PC-3 (cell line): Measurements from ENCODE around the gene DENND6A.
"Not testable (repeated sequence)": the region's sequence is repeated elsewhere in the genome, so short reads cannot be mapped to it uniquely, and the experiment has no call there.

Source experiments
- EZH2 ChIP-seq: fragments of 300-600 bp; sonication (generic); IDR thresholded peaks from one replicate; pipeline ENCODE4 v1.6.1; 2017; ENCODE audit warnings: antibody characterized with exemption, mild to moderate bottlenecking, low read length; ENCODE audit not compliant: unreplicated experiment
- TF ChIP-seq, protein P1 (sequence below): fragments of 300-600 bp; sonication (generic); conservative IDR thresholded peaks from 2 replicates; pipeline ENCODE4 v1.5.1; 2017; ENCODE audit warnings: antibody characterized with exemption, low read depth, mild to moderate bottlenecking, low read length

DNA sequence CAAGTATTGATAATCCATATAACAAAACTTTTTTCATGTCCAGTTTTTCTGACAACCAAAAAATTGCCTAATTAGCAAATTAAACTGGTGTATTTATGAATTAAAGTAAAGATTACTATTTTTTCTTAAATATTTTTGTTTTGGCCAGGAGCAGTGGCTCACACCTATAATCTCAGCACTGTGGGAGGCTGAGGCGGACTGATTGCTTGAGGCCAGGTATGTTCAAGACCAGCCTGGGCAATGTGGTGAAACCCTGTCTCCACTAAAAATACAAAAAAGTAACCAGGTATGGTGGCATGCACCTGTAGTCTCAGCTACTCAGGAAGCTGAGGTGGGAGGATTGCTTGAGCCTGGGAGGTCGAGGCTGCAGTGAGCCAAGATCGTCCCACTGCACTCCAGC, 12.5 kb upstream of the DENND6A start:
- TF ChIP-seq, protein P1, sequence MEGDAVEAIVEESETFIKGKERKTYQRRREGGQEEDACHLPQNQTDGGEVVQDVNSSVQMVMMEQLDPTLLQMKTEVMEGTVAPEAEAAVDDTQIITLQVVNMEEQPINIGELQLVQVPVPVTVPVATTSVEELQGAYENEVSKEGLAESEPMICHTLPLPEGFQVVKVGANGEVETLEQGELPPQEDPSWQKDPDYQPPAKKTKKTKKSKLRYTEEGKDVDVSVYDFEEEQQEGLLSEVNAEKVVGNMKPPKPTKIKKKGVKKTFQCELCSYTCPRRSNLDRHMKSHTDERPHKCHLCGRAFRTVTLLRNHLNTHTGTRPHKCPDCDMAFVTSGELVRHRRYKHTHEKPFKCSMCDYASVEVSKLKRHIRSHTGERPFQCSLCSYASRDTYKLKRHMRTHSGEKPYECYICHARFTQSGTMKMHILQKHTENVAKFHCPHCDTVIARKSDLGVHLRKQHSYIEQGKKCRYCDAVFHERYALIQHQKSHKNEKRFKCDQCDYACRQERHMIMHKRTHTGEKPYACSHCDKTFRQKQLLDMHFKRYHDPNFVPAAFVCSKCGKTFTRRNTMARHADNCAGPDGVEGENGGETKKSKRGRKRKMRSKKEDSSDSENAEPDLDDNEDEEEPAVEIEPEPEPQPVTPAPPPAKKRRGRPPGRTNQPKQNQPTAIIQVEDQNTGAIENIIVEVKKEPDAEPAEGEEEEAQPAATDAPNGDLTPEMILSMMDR: not testable (repeated sequence)
- not testable (repeated sequence) for TF ChIP-seq EZH2
